ENCODE data around the gene RALGDS.

RALGDS gene

DNA sequence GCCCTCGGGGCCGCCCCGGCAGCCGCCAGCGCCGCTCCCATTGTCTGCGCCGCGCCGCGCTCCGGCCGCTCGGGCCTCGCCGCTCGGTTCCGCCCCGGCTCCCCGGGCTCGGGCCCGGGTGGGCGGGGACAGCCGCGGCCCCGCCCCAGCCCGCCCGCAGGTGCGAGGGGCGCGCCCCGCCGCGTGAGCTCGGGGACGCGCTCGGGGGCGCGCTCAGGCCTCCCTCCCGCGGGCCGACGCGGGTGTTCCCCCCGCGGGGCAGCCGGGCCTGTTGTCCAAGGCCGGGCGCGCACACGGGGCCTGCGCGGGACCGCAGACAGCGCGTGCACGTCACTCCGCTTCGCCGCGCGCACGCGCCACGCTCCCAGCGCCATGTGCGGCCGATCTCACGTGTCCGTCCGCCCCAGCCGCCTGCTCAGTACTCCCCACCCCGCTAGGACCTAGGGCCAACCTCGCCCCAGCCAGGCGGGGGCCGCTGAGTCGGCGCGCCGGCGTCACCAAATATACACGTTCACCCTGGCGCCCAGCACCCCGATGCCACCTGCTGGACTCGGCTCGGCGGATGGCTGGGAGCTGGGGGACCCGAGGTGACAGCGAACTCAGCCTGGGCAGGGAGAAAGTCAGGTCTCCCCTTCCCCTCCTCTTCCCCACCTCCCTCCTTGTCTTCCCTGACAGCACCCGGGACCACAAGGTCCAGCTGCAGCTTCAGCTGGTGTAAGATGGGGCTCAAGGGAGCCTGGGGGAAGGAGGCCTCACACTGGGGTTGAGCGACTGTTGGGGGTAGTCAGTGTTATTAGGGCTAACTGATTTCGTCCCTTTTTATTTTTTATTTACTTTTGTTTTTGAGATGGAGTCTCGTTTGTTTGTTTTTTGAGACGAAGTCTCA, 28.3 kb upstream of the RALGDS start:
- peak; percentile 63 for DNase-seq

GRCh38 chr9:133148199-133149129, 27.4 kb upstream of the RALGDS start:
- DNase-seq, result no peak

GRCh38 chr9:133147412-133148198, 26.6 kb upstream of the RALGDS start:
- DNase-seq, result no peak

DNA sequence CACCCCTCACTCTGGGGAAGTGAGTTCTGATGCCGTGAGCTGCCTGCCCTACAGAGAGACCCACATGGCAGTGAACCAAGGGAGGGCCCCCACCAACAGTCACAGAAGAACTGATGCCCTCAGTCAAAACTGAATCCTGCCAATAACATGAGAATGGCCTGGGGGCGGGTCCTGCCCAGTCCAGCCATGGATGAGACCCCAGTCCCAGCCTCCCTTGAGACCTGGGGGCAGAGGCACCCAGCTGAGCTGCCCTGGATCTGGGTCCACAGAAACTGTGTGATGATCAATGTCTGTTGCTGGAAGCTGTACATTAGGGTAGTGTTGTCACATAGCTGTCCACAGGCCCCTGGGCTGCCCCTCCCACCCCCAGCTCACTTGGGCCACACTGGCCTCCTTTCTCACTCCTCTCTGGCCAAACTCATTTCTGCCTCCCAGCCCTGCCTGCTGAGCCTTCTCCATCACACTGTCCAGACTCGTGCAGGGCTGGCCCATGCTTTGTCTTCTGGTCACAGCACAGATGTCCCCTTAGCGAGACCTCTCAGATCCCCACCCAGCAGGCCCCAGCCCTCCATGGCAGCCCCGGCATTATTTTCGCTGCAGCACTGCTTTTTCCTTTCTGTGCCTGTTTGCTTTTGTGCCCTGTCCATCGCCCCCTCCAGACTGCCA, 25.8 kb upstream of the RALGDS start:
- DNase-seq, result no peak

DNA sequence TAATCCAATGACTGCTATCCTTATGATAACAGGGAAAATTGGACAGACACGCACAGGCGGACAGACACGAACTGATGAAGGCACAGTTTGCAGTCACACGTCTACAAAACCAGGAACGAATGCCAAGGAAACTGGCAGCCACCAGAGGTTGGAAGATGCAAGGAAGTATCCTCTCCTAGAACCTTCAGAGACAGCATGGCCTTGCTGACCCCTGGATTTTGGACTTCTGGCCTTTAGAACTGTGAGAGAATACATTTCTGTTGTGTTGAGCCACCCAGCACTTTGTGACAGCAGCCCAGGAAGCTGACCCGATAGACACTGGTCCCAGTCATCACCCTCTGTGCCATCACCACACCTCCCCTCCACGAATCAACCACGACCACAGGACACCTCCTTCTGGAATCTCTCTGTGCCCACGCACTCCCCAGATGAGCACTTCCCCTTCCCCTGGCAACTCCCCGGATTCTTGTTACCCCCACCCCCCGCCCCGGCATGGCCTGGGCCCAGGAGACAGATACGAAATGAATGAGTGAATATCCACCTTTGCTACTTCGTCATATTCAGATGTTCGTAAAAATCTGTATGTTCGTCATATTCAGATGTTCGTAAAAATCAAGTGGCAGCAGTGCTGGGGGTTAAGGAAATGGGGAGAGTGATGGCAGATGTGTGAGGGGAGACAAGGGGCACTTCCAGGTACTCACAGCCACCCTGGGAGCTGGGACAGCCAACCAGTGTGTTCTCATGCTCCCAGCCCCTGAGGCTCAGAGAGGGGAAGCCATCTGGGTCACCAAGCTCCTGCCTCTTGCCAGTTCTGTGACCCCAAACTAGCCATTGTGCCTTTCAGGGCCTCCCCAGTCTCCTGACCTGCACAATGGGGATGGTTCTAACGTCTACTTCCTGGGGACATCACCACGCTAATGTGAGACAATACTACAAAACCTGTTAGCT, 24.1 kb upstream of the RALGDS start:
- DNase-seq, result no peak

DNA sequence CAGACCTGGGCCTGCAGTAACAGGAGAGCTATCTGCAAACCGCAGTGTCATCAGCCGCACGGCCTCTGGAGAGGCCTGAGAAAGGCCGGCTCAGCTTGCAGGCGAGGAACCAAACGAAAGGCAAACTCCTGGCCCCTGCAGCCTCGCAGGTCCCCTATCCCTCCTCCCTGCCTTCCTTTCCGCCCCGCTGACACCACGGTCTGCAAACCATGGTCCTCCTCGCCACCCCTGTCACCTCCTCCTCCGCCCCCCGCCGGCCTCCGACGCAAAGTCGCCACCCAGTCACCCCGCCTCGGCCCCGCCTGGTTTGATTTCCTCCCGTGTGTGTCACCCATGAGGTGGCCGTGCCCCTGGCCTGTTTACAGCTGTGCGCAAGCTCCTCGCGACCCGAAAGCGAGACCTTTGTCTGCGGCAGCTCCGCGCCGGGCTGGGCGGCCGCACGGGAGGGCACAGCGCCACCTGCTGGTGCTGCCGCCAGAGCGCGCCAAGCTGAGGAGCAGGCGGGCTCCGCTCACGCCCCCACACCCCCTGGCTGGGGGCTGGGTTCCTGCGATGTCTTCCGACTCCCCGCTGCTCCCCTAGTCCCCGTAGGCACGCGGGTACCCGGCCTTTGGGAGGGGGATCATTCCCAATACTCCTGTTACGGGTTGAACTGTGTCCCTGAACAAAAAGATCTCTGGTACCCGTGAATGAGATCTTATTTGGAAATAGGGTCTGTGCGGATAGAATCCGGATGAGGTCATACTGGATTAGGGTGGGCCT, 23.3 kb upstream of the RALGDS start:
- DNase-seq, result no peak

GRCh38 chr9:133143639-133144141, 22.6 kb upstream of the RALGDS start:
- no peak for DNase-seq

- no peak for DNase-seq
Observed at GRCh38 chr9:133142684-133143622, 21.9 kb upstream of the RALGDS start.

GRCh38 chr9:133141833-133142595, 21.0 kb upstream of the RALGDS start:
- DNase-seq, result no peak

GRCh38 chr9:133140606-133141005, 19.6 kb upstream of the RALGDS start:
- no peak for DNase-seq

DNA sequence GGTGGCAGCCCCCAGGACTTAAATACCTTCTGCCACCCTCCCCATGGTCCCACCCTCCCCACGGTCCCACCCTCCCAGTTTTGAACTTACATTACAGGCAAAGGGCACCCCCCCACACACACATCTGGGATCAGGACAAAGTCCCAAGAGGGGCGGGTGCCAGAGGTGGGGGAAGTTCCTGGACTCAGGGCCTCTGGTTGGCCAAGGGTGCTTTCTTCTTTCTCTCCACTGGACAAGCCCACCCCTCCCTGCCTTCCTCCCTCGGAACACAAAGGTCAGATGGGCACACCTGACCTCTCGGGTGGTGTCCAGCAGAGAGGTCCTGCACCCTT, 19.1 kb upstream of the RALGDS start:
- no peak for DNase-seq

DNA sequence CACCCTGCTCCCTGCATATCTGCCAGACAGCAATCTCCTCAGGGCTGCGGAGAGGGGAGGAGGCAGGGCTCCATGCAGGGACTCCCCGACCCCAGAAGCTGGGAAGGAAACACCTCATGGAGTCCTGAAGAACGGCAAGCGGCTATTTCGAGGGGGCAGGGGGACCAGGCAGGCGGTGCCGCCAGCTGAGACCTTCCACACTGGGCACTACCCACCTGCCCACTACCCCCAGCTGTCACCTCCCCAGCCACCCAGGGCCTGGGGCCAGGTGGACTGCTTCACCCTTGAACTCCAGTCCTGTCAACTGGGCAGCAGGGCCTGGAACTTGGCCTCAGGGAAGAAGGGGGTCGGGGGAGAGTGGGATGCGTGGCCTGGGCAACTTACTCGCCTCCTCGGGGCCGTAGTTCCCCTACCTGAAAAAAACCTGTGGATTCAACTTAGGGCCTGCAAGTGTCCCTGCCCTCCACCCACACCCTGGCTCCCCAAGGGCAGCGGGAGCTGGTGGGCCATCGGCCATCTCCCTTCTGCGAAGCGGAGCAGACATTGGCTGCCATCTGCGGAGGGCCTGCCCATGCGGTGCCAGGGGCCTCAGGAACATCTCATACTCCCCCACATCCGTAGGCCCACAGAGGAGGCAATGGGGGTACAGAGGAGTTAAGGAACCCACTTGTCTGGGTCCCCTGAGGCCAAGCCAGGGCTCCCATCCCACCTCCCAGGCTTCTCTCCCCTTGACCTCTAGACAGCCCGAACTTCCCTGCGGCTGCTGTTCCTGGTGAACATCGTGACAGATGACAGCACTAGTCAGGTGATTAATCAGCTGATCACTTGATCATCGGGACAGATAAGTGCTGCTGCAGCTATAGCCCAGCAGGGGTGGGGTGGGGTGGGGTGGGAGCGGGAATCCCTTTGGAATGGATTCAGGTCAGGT, 18.5 kb upstream of the RALGDS start:
- DNase-seq, result no peak

DNA sequence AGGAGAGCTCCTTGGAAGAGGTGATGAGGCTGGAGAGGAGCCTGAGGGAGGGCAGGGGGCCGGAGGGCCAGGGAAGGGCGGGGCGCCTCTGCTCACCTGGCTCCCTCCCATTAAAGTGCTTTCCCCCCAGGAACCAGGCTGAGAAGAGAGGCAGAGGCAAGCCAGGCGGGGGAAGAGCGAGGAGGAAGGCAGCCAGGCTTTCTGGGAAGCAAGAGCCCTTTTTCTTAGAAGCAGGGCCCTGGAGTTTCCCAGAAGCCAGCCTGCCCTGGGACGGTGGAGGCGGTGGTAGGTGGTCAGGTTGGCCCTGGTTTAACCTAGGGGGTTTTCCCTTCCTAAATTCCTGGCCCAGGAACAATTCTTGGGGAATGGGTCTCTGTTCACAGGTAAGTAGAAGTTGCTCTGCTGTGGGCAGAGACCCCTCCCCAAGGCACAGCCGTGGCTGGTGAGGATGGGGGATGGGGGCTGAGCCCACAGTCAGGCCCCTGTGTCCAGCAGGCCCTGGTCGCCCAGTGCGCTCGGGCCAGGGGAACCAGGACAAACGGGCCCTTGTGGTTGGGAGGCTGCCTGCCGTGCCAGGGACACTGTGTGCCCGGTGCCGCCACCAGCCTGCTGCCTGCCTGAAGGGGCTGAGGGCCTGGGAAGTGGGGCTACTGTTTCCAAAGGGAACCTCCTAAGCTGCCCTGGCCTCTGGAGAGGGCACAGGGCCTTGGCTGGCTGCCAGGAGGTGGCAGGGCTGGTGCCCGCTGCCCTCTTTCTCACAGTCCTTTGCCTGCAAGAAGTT, 16.6 kb upstream of the RALGDS start:
- no peak for DNase-seq

DNA sequence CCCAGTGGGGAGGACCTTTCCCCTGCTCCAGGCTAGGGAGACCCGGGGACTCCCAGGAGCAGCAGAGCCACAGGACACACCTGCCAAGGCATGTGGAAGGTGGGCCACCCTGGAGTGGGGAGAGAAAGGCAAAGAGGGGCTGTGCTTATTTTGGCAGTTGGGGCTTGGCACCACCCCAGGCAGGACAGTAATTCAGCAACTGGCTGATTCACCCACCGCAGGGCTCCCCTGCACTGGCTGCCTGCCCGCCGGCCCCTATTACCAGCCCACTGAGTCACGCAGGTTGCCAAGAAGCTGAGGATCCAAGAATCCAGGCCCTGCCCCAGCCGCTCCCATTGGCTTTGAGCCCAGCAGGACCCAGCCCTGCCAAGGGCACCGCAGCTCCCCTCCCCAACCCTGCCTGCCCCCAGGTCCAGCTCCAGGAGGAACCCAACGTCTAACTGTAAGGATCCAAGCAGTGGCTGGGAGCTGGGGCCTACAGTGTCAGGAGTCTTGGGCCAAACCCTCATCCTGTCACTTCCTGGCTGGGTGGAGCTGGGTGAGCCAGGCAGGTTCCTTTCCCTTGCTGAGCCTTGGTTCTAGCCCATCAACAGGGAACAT, 14.2 kb upstream of the RALGDS start:
- peak; percentile 66 for DNase-seq

DNA sequence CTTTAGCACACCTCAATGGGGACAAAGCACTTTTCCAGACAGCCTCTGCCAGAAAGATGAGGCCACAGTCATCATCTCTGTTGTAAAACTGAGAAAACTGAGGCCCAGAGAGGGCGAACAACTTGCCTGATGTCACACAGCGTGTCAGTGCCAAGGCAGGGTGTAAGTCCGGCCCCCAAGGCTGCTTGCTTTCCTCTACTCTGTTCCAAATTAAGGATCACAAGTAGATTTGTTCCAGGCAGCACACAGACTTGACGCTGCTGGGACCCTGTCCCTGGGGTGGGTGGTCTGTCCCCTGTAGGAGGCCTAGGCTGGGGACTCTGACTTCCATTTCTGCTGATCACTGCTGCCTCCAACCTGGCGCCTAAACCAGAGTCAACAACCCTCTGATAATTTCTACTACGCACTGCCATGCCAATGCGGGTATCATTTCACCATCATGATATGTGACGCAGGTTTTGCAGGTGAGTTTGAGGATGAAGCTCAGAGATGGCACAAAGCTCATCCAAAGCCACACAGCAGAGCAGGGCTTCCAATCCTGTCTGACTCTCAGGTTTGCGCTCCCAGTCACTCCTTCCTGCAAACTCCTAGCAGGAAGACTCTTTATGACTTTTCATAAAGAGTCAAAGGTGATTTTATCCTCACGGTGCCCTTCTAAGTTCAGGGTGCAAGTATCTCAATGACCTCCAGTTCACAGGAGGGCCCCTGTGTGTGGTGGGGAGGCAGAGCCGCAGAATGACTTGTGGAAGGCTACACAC, 13.5 kb upstream of the RALGDS start:
- DNase-seq, result no peak

Data from GOT3 (cell line).